NCI-H226 (cell line): ENCODE data around the gene UGT1A9.
A peak's percentile ranks its signal among the peaks of the same experiment; 100 is the strongest.
"Not testable (repeated sequence)": the region's sequence is repeated elsewhere in the genome, so short reads cannot be mapped to it uniquely, and the experiment has no call there.

Source experiments
- DNase-seq: peaks from one replicate; pipeline ENCODE4 v3.0.0-alpha.2; 2015

Gene UGT1A9

DNA sequence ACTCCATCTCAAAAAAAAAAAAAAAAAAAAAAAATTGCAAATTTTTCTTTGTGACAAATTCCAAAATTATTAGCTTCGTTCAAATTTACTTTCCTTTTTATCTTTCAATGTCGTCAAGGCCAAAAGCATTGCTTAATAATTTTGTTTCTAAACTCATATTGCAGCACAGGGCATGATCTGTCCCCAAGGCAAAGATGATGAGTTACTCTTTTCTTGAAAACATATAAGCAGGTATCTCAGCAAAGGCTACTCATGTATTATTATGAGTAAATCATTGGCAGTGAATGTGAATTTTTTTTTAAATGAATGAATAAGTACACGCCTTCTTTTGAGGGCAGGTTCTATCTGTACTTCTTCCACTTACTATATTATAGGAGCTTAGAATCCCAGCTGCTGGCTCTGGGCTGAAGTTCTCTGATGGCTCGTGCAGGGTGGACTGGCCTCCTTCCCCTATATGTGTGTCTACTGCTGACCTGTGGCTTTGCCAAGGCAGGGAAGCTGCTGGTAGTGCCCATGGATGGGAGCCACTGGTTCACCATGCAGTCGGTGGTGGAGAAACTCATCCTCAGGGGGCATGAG lies 9.9 kb downstream of the UGT1A9 start, which contains the start of gene UGT1A7:
TSS of gene UGT1A7 (plus strand) at position 381 of the 579 bp plus-strand sequence. CDS start at position 418, 37 bp downstream.
- no peak for DNase-seq

DNA sequence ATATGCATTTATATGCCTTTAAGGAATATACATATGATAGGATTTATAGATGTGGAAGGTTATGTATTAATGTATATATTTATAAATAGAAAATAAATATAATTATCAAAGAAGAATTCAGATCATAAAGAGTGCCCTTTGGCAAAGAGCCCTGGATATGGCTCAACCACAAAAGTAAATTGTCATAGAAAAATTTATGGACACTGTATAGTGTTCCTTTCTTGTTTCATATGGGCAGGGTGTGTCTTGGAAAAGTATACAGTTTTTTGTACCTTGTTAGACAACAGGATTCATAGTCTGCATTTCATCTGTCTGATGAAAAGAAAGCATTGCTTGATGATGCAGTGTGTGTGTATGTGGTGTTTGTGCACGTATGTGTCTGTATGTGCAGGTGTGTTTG lies 12.9 kb downstream of the UGT1A9 start:
- DNase-seq: no peak

DNA sequence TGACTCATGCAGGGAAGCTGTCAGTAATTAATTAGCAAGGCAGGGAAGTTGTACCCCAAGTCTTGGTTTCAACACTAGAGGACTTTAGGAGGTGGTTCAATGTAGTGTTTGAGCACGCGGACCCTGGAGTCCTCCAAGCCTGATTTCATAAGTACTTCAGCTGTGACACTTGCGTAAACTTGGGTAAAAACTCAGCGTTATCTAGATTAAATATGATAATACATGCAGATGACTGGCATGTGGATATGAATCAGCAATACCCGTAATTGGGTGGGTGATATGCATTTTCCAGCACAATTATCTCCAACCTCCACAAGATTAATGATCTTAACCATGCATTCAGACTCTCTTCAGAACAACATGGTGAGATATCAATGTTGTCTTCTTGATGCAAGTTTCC lies 15.2 kb downstream of the UGT1A9 start:
- DNase-seq: no peak

DNA sequence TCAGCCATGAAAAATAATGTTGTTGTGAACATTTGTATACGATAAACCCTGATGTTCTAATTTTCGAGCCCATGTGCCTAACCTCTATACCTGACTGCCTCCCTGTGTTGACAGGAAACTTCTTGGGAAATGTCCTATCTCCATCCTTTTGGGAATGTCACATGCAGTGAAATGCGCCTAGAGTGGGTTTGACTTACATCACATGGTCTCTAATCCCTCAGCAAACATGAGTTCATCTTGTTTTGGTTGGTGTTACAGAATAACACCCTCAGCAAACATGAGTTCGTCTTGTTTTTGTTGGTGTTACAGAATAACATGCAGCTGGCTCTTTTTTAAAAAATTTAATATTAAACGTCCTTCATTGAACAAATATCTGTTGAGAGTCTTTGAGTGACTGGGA lies 16.6 kb downstream of the UGT1A9 start:
- no peak for DNase-seq

- DNase-seq: no peak
Measured at GRCh38 chr2:233689031-233689430, 17.3 kb downstream of the UGT1A9 start.

DNA sequence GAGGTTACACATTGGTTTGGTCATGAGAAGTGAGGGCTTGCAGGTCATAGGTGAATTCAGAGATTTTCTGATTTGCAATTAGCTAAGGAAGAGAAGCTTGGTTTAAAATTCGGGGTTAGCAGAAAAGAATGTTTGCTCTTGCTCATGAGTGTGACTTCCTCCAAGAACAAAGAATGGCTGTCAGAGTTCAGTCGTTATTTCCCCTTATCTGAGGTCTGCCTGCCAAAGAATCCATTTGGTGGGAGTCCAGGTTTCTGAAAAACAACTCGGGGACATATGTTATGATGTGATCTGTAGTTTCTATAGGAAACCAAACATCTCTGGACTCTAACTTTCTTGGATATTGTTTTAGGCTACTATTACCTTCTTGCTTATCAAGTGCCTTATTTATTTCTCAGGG lies 17.8 kb downstream of the UGT1A9 start:
- DNase-seq: peak; percentile 23

DNA sequence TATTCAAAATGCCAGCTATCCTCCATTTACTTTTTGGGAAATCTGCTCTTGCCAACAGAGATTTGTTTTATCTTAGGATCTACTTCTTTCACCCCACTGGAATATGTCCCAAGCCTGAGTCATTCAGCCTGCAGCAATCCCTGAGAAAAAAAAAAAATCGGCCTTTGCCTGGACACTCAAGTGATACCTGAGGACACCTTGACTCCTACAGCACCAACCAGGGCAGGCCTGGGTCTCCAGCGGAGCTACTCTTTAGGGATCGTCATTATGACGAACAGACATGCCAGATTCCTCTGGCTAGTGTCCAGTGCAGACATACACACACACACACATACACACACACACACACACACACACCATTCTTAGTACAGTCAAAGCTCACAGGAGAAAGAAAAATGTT lies 18.7 kb downstream of the UGT1A9 start:
- peak; percentile 51 for DNase-seq

- DNase-seq: no peak
Measured at GRCh38 chr2:233691443-233692433, 20.0 kb downstream of the UGT1A9 start.

- DNase-seq: no peak
Measured at GRCh38 chr2:233692648-233693047, 20.9 kb downstream of the UGT1A9 start, which contains the start of gene UGT1A6. TSS of gene UGT1A6 (plus strand) at chr2:233692890. CDS start at chr2:233693005, 115 bp downstream.

DNA sequence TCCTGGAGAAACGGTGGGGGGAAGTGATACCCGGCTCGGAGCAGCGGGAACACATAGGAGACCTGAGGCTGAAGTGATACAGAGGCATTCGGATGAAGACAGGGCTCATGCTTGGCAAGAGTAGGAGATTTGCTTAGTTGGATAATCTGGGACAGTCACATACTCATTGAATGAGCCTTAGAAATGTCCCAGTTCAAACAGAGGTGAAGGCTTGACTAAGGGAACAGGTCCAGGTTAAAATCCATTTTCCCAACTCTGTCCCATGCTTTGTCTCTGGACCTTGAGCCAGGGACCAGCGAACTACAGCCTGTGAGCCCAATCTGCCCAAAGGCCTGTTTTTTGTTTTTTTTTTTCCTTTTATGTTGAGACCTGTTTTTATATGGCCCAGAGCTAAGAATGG lies 22.3 kb downstream of the UGT1A9 start:
- DNase-seq: no peak

DNA sequence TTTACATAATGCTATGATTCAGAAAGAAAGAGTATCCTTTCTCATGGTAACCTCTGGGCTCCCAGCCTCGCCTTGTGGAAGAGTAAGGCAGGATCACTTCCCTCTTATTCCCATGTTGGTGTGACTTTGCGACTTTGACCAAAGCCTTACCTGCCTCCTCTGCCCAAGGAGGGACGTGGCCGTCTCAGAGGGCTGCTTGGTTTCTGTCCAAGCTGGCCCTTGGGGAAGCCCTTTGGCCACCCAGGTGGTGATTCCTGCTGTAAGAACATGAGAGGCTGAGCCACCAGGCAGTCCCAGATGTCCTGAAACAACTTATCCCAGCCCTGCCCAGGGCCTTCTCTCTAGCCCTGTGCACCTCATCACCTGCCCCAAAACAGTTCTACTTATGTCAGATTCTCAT lies 27.0 kb downstream of the UGT1A9 start:
- DNase-seq: no peak

- DNase-seq: no peak
Measured at GRCh38 chr2:233699424-233700027, 27.8 kb downstream of the UGT1A9 start.

- peak; percentile 86 for DNase-seq
Measured at GRCh38 chr2:233700028-233700635, 28.4 kb downstream of the UGT1A9 start.

DNA sequence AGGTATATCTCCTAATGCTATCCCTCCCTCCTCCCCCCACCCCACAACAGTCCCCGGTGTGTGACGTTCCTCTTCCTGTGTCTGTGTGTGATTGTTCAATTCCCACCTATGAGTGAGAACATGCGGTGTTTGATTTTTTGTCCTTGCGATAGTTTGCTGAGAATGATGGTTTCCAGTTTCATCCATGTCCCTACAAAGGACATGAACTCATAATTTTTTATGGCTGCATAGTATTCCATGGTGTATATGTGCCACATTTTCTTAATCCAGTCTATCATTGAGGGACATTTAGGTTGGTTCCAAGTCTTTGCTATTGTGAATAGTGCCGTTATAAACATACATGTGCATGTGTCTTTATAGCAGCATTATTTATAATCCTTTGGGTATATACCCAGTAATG lies 29.1 kb downstream of the UGT1A9 start:
- DNase-seq: not testable (repeated sequence)

DNA sequence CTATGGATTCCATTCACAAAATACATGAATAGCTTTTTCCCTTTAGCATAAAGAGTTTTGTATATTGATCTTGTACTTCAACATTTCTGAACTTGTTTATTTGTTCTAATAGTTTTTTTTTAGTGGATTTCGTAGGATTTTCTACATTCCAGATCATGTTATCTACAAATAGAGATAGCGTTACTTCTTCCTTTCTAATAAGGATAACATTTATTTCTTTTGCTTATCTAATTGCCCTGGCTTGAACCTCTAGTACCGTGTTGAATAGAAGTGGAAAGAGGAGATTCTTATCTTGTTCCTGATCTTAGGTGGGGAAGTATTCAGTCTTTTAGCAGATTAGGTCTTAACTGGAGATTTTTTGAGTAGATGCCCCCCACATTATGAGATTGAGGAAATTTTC lies 30.5 kb downstream of the UGT1A9 start:
- DNase-seq: no peak

DNA sequence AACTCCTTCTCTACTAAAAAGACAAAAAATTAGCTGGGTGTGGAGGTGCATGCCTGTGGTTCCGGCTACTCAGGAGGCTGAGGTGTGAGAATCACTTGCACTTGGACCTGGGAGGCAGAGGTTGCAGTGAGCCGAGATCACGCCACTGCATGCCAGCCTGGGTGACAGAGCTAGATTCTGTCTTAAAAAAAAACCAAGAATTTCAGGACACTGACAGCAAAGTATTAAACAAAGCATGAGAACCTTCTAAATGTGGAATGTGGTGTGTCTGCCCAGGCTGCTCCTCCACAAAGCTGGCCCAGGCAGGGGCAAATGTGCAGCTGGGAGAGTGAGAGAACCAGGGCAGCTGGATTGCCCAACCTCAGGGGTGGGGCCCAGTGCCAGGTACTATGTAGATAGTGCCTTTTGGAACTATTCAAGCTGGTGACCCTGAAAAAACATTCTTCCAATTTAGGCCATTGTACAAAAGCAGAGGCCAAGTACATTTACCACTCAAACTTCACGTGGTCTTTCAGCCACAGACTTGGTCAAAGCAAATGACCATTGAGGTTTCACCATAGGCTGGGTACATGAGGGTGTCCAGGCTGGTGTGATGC lies 34.3 kb downstream of the UGT1A9 start:
- peak; percentile 90 for DNase-seq

- peak; percentile 95 for DNase-seq
Measured at GRCh38 chr2:233706720-233707119, 35.0 kb downstream of the UGT1A9 start.

DNA sequence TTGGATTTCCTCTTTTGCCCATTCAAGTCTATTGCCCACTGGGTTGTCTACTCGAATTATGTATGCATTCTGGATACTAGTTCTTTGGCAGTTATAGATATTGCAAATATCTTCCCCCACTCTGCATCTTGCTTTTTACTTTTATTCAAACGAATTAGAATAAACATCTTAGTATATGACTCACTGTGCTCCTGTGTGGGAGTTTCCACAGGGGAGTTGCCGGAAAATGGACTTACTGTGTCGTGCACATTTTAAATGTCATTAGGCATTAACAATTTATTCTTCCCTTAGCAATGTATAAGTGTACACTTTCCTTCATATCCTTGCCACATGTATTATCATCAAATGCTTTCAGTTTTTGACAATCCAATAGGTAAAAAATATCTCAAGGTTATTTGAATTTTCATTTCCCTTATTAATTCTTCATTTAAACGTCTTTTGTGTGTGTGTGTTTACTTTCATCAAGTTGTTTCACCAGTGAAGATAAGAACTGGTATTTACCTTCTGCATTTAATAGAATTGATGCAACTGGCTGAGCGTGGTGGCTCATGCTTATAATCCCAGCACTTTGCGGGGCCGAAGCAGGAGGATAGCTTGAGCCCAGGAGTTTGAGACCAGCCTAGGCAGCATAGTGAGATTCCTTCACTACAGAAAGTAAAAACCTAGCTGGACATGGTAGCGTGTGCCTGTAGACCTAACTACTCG lies 36.4 kb downstream of the UGT1A9 start:
- DNase-seq: peak; percentile 67

- no peak for DNase-seq
Measured at GRCh38 chr2:233708942-233709341, 37.2 kb downstream of the UGT1A9 start.

- DNase-seq: peak; percentile 69
Measured at GRCh38 chr2:233711312-233712008, 39.8 kb downstream of the UGT1A9 start.

- DNase-seq: no peak
Measured at GRCh38 chr2:233712611-233713261, 41.0 kb downstream of the UGT1A9 start, which contains the start of gene UGT1A5. TSS of gene UGT1A5 (plus strand) at chr2:233712907. CDS start at chr2:233712992, 85 bp downstream.
